Measurements from ENCODE around the gene BAMBI.
"Not testable (repeated sequence)": the region's sequence is repeated elsewhere in the genome, so short reads cannot be mapped to it uniquely, and the experiment has no call there.

BAMBI gene

GRCh38 chr10:28676968-28677887 lies at the start of gene BAMBI:
Gene BAMBI (plus strand): TSS chr10:28677521. CDS start chr10:28677898, 377 bp downstream.
- peak; percentile 81 for DNase-seq (ENCODE audit: low read depth)

- DNase-seq (ENCODE audit: low read depth): peak; percentile 59
Measured at GRCh38 chr10:28628184-28628893, 49.0 kb upstream of the BAMBI start.

GRCh38 chr10:28631896-28632583 lies 45.3 kb upstream of the BAMBI start:
- DNase-seq (ENCODE audit: low read depth): no peak

- no peak for DNase-seq (ENCODE audit: low read depth)
Measured at GRCh38 chr10:28632584-28632945, 44.8 kb upstream of the BAMBI start.

- DNase-seq (ENCODE audit: low read depth): no peak
Measured at GRCh38 chr10:28633750-28634149, 43.6 kb upstream of the BAMBI start.

GRCh38 chr10:28637346-28637745 lies 40.0 kb upstream of the BAMBI start:
- DNase-seq (ENCODE audit: low read depth): no peak

- no peak for DNase-seq (ENCODE audit: low read depth)
Measured at GRCh38 chr10:28638392-28638791, 38.9 kb upstream of the BAMBI start.

- no peak for DNase-seq (ENCODE audit: low read depth)
Measured at GRCh38 chr10:28640551-28640950, 36.8 kb upstream of the BAMBI start.

- DNase-seq (ENCODE audit: low read depth): no peak
Measured at GRCh38 chr10:28644647-28645046, 32.7 kb upstream of the BAMBI start.

- DNase-seq (ENCODE audit: low read depth): no peak
Measured at GRCh38 chr10:28652106-28652505, 25.2 kb upstream of the BAMBI start.

- DNase-seq (ENCODE audit: low read depth): no peak
Measured at GRCh38 chr10:28652703-28653102, 24.6 kb upstream of the BAMBI start.

- DNase-seq (ENCODE audit: low read depth): not testable (repeated sequence)
Measured at GRCh38 chr10:28658824-28659223, 18.5 kb upstream of the BAMBI start.

- DNase-seq (ENCODE audit: low read depth): no peak
Measured at GRCh38 chr10:28661035-28661434, 16.3 kb upstream of the BAMBI start.

GRCh38 chr10:28663576-28664368 lies 13.5 kb upstream of the BAMBI start:
- peak; percentile 44 for DNase-seq (ENCODE audit: low read depth)

GRCh38 chr10:28664369-28664740 lies 13.0 kb upstream of the BAMBI start:
- DNase-seq (ENCODE audit: low read depth): no peak

- no peak for DNase-seq (ENCODE audit: low read depth)
Measured at GRCh38 chr10:28666751-28667467, 10.4 kb upstream of the BAMBI start.

GRCh38 chr10:28668363-28669226 lies 8.7 kb upstream of the BAMBI start:
- DNase-seq (ENCODE audit: low read depth): peak; percentile 9

GRCh38 chr10:28669227-28670173 lies 7.8 kb upstream of the BAMBI start:
- DNase-seq (ENCODE audit: low read depth): no peak

- DNase-seq (ENCODE audit: low read depth): no peak
Measured at GRCh38 chr10:28674782-28675181, 2.5 kb upstream of the BAMBI start.

Measured in activated T-cell treated with anti-CD3 and anti-CD28 coated beads for 1 hour (primary cell).